GM21576 (cell line): ENCODE data around the gene STMN3.
"Not testable (repeated sequence)": the region's sequence is repeated elsewhere in the genome, so short reads cannot be mapped to it uniquely, and the experiment has no call there.

Experiments used
- ATAC-seq: cut with Tn5 transposase; IDR thresholded peaks from one replicate; pipeline ENCODE4 v1.9.1; 2021; ENCODE audit warnings: mild to moderate bottlenecking, moderate library complexity; ENCODE audit not compliant: unreplicated experiment

Gene STMN3

GRCh38 chr20:63639093-63639975, 13.9 kb downstream of the STMN3 start:
- ATAC-seq: no peak

GRCh38 chr20:63636752-63637628, 16.2 kb downstream of the STMN3 start:
- ATAC-seq: no peak

- peak; percentile 45 for ATAC-seq
These were observed 17.6 kb downstream of the STMN3 start for GRCh38 chr20:63635431-63636141.

- no peak for ATAC-seq
These were observed 19.5 kb downstream of the STMN3 start for GRCh38 chr20:63633732-63634131.

GRCh38 chr20:63631426-63631825, 21.8 kb downstream of the STMN3 start:
- not testable (repeated sequence) for ATAC-seq

- not testable (repeated sequence) for ATAC-seq
These were observed 22.3 kb downstream of the STMN3 start for GRCh38 chr20:63630956-63631355.

- ATAC-seq: no peak
These were observed 24.8 kb downstream of the STMN3 start for GRCh38 chr20:63628246-63628975.

GRCh38 chr20:63627751-63628245, 25.4 kb downstream of the STMN3 start:
- ATAC-seq: no peak

- ATAC-seq: peak; percentile 72
These were observed 26.0 kb downstream of the STMN3 start for GRCh38 chr20:63627129-63627750.

GRCh38 chr20:63626424-63627128, 26.6 kb downstream of the STMN3 start, which contains the start of gene GMEB2:
TSS of gene GMEB2 (minus strand) at chr20:63627101. CDS start at chr20:63619397, 7,704 bp downstream.
- ATAC-seq: peak; percentile 36

- no peak for ATAC-seq
These were observed 27.3 kb downstream of the STMN3 start for GRCh38 chr20:63625771-63626423.

GRCh38 chr20:63624486-63624885, 28.7 kb downstream of the STMN3 start:
- no peak for ATAC-seq

GRCh38 chr20:63622732-63623131, 30.5 kb downstream of the STMN3 start:
- no peak for ATAC-seq

GRCh38 chr20:63622096-63622495, 31.1 kb downstream of the STMN3 start:
- no peak for ATAC-seq

GRCh38 chr20:63620991-63621390, 32.2 kb downstream of the STMN3 start:
- no peak for ATAC-seq

GRCh38 chr20:63619505-63619904, 33.7 kb downstream of the STMN3 start:
- no peak for ATAC-seq

GRCh38 chr20:63619086-63619485, 34.1 kb downstream of the STMN3 start:
- ATAC-seq: no peak

GRCh38 chr20:63618291-63618980, 34.8 kb downstream of the STMN3 start:
- ATAC-seq: no peak
